Central memory CD4-positive, alpha-beta T cell (primary cell): ENCODE data around the gene CEP170.
"Not testable (repeated sequence)": the region's sequence is repeated elsewhere in the genome, so short reads cannot be mapped to it uniquely, and the experiment has no call there.

Experiments used
- DNase-seq: peaks from one replicate; pipeline ENCODE4 v3.0.0; 2022

The CEP170 gene

GRCh38 chr1:243150906-243151305 lies 104.2 kb downstream of the CEP170 start:
- not testable (repeated sequence) for DNase-seq

- DNase-seq, result not testable (repeated sequence)
These were observed 106.0 kb downstream of the CEP170 start for GRCh38 chr1:243149120-243149519.

- not testable (repeated sequence) for DNase-seq
These were observed 107.7 kb downstream of the CEP170 start for GRCh38 chr1:243147351-243147750.

GRCh38 chr1:243140498-243140897 lies 114.6 kb downstream of the CEP170 start:
- DNase-seq, result not testable (repeated sequence)

GRCh38 chr1:243122876-243123409 lies 132.1 kb downstream of the CEP170 start:
- not testable (repeated sequence) for DNase-seq

GRCh38 chr1:243121939-243122338 lies 133.1 kb downstream of the CEP170 start:
- not testable (repeated sequence) for DNase-seq

GRCh38 chr1:243118601-243119322 lies 136.3 kb downstream of the CEP170 start:
- DNase-seq, result not testable (repeated sequence)

- DNase-seq, result not testable (repeated sequence)
These were observed 138.9 kb downstream of the CEP170 start for GRCh38 chr1:243116187-243116586.

- not testable (repeated sequence) for DNase-seq
These were observed 140.3 kb downstream of the CEP170 start for GRCh38 chr1:243114769-243115168.

- DNase-seq, result not testable (repeated sequence)
These were observed 140.9 kb downstream of the CEP170 start for GRCh38 chr1:243114059-243114713.

- DNase-seq, result not testable (repeated sequence)
These were observed 147.9 kb downstream of the CEP170 start for GRCh38 chr1:243107171-243107570.

GRCh38 chr1:243105652-243106332 lies 149.3 kb downstream of the CEP170 start:
- not testable (repeated sequence) for DNase-seq

GRCh38 chr1:243105104-243105503 lies 150.0 kb downstream of the CEP170 start:
- DNase-seq, result not testable (repeated sequence)

GRCh38 chr1:243104452-243104851 lies 150.6 kb downstream of the CEP170 start:
- DNase-seq, result not testable (repeated sequence)

- DNase-seq, result peak; percentile 58
These were observed 153.5 kb downstream of the CEP170 start for GRCh38 chr1:243101551-243102050.

GRCh38 chr1:243087368-243087767 lies 167.7 kb downstream of the CEP170 start:
- not testable (repeated sequence) for DNase-seq
